ENCODE results near the gene C2CD5. TPM values are rescaled to one million over a fixed set of nuclear protein-coding genes. Genes with fewer than 3 reads are reported as not detected.

Gene C2CD5
- total RNA-seq, 2 donors from 2014 or later = 38.9 to 46.0 TPM

DNA sequence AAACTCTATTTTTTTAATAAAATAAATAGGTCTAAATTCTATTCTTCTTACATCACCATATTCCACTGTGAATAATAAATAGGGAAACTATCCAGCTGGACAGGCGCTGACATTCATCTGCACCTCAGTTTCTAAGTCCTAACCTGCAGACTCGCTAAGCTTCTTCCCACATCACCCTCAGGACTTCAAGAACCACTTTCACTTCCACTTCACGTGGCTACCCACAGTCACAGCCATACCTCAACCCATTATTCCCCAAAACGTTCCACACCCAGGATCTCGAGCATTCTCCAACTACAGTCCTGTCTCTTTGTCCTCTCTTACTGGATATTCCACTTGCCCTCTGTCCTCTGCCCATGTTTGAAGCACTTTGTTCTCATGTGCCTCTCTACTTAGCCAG is 71.1 kb downstream of the C2CD5 start:
- no peaks in the 10 kb centered on the region for H3K36me3 ChIP-seq
- DNase-seq = no peak
- intact Hi-C loops (cut with DNase I) = no loop called here
- no peak overlapping the region for H3K27ac ChIP-seq
- no peaks in the 10 kb centered on the region for H3K27me3 ChIP-seq
- H3K9ac ChIP-seq (ENCODE audit: low read depth in 2 of 2, low read length in 2 of 2) = no peak overlapping the region
- TF ChIP-seq, protein P1, sequence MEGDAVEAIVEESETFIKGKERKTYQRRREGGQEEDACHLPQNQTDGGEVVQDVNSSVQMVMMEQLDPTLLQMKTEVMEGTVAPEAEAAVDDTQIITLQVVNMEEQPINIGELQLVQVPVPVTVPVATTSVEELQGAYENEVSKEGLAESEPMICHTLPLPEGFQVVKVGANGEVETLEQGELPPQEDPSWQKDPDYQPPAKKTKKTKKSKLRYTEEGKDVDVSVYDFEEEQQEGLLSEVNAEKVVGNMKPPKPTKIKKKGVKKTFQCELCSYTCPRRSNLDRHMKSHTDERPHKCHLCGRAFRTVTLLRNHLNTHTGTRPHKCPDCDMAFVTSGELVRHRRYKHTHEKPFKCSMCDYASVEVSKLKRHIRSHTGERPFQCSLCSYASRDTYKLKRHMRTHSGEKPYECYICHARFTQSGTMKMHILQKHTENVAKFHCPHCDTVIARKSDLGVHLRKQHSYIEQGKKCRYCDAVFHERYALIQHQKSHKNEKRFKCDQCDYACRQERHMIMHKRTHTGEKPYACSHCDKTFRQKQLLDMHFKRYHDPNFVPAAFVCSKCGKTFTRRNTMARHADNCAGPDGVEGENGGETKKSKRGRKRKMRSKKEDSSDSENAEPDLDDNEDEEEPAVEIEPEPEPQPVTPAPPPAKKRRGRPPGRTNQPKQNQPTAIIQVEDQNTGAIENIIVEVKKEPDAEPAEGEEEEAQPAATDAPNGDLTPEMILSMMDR (IDR thresholded peaks at IDR 0.05) = no peak
- no peak overlapping the region for H3K4me3 ChIP-seq
- H3K4me1 ChIP-seq = no peaks in the 10 kb centered on the region
- H3K9me3 ChIP-seq = no peaks in the 10 kb centered on the region

DNA sequence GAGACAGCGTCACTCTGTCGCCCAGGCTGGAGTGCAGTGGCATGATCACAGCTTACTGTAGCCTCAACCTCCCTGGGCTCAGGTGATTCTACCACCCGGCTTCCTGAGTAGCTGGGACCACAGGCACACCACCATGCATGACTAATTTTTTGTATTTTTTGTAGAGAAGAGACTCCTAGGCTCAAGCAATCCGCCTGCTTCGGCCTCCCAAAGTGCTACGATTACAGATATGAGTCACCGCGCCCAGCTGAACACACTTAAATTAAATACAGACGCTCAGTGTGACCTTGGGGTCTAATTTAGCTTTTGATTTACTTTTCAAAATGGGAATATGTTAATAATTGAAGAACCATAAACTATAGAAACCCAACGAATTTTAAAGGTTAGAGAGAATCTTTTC is 77.2 kb downstream of the C2CD5 start:
- intact Hi-C loops (cut with DNase I) = no loop called here
- H3K27me3 ChIP-seq = no peaks in the 10 kb centered on the region
- no peak for DNase-seq
- H3K27ac ChIP-seq = no peak overlapping the region
- TF ChIP-seq, protein P1 (IDR thresholded peaks at IDR 0.05) = no peak
- no peaks in the 10 kb centered on the region for H3K4me1 ChIP-seq
- no peaks in the 10 kb centered on the region for H3K9me3 ChIP-seq
- no peak overlapping the region for H3K4me3 ChIP-seq
- no peaks in the 10 kb centered on the region for H3K36me3 ChIP-seq
- no peak overlapping the region for H3K9ac ChIP-seq (ENCODE audit: low read depth in 2 of 2, low read length in 2 of 2)

DNA sequence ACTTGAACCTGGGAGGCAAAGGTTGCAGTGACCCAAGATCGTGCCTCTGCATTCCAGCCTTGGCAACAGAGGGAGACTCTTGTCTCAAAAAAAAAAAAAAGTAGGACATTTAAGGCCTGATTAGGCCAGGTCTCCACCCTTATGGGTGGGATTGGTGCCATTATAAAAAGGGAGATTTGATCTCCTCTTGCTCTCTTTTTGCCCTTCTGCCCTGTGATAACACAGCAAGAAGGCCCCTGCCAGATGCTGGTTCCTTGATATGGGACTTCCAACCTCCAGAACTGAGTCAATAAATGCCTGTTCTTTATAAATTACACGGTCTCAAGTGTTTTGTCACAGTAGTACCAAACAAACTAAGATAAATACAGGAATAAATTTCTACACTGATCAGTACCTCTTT is 81.0 kb downstream of the C2CD5 start:
- Histone ChIP-seq H3K4me1 (no peaks in the 10 kb centered on the region), H3K9ac (ENCODE audit: low read depth in 2 of 2, low read length in 2 of 2) (no peak overlapping the region), H3K27me3 (no peaks in the 10 kb centered on the region), H3K27ac (no peak overlapping the region), H3K36me3 (no peaks in the 10 kb centered on the region), H3K4me3 (no peak overlapping the region), H3K9me3 (no peaks in the 10 kb centered on the region)
- intact Hi-C loops (cut with DNase I) = no loop called here
- DNase-seq = no peak
- TF ChIP-seq, protein P1 (IDR thresholded peaks at IDR 0.05) = no peak

DNA sequence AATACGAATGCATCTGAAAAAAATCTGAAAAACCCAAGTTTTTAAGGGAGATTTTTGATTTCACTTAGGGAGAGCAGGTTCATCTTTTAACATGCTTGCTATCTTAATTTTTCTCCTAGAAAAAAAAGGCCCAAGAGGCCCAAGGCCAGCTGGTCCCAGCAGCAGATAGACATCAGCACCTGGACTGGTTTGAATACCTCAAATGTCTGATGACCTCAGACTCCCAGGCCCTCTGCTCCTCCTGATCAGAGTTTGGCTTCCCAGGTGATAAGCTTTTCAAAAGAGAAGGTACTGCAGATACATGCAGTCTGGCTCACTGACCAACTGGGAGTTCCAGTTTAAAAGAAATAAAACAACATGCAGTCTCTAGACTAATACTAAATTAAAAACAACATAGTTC is 82.6 kb downstream of the C2CD5 start:
- H3K9ac ChIP-seq (ENCODE audit: low read depth in 2 of 2, low read length in 2 of 2) = no peak overlapping the region
- H3K27ac ChIP-seq = no peak overlapping the region
- H3K4me3 ChIP-seq = no peak overlapping the region
- H3K36me3 ChIP-seq = no peaks in the 10 kb centered on the region
- no peaks in the 10 kb centered on the region for H3K27me3 ChIP-seq
- intact Hi-C loops (cut with DNase I) = no loop called here
- no peak for DNase-seq
- no peaks in the 10 kb centered on the region for H3K4me1 ChIP-seq
- H3K9me3 ChIP-seq = no peaks in the 10 kb centered on the region
- TF ChIP-seq, protein P1 (IDR thresholded peaks at IDR 0.05) = no peak

DNA sequence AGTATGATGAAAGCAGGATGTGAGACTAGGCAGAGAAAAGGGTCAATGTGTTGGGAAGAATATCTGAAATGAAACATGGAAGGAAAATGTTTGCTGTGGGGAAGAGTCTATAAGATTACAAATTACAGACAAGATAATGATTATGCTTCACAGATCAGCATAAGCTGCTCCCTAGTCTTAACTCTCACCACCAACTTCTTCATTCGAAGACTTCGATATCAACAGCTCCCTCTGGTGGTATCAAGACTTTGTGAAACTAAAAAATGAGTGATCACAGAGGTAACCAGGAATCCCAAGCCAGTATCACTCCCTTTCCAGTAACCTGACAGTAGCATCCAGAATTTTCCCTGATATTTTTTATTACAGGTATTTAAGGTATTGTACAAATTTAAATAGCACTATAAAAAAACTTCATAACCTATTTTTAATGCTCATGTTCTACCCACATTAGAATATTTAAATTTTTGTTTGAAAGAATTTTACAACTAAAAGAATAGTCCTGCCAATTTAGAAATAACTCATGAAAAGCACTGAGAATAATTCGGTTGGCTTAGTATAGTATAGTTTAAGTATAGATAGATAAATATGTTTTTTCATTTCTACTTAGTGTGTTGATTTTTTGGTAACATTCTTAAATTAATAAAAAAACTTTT is 84.4 kb downstream of the C2CD5 start:
- intact Hi-C loops (cut with DNase I) = loop anchor here (5.0 kb wide), 1 partner anchor 378 kb away; no protein-coding TSS in a partner anchor
- Histone ChIP-seq H3K9me3 (no peaks in the 10 kb centered on the region), H3K27ac (no peak overlapping the region), H3K36me3 (no peaks in the 10 kb centered on the region), H3K27me3 (no peaks in the 10 kb centered on the region), H3K4me1 (no peaks in the 10 kb centered on the region), H3K9ac (ENCODE audit: low read depth in 2 of 2, low read length in 2 of 2) (no peak overlapping the region), H3K4me3 (no peak overlapping the region)
- DNase-seq = no peak
- TF ChIP-seq, protein P1 (IDR thresholded peaks at IDR 0.05) = peak; percentile 56

All from colonic mucosa (tissue), 4 donors.